Activated B cell treated with CpG ODN at 0.5 μM for 24 hours (primary cell): Measurements from ENCODE around the gene LRRC56. TPM values are rescaled to one million over a fixed set of nuclear protein-coding genes. Genes with fewer than 3 reads are reported as not detected.
A peak's percentile ranks its signal among the peaks of the same experiment; 100 is the strongest.

Experiments used
- ATAC-seq: fragments of 200-7000 bp; cut with Tn5 transposase; one replicate; pipeline ENCODE4 v1.10.0; 2021; ENCODE audit warnings: low read depth, mild to moderate bottlenecking, moderate library complexity
- CTCF ChIA-PET: fragments of 350-600 bp; sonication (Branson Sonifier 250); formaldehyde crosslinking; loops from one replicate; lab custom pipeline; 2021; ENCODE audit warnings: antibody characterized with exemption; lab: Charles Lee
- POLR2A ChIA-PET: fragments of 350-600 bp; sonication (Branson Sonifier 250); formaldehyde crosslinking; loops from one replicate; lab custom pipeline; 2021; ENCODE audit warnings: antibody characterized with exemption; lab: Charles Lee
- DNase-seq: peaks from one replicate; pipeline ENCODE4 v3.0.0; 2022
- H3K27ac Mint-ChIP-seq: one replicate; pipeline ENCODE4 v1.8.0; 2020; ENCODE audit warnings: mixed read lengths
- H3K27me3 Mint-ChIP-seq: one replicate; pipeline ENCODE4 v1.8.0; 2021; ENCODE audit warnings: mixed read lengths
- H3K36me3 Mint-ChIP-seq: one replicate; pipeline ENCODE4 v1.8.0; 2021; ENCODE audit warnings: low read depth, mixed read lengths
- H3K4me1 Mint-ChIP-seq: one replicate; pipeline ENCODE4 v1.8.0; 2021; ENCODE audit warnings: mixed read lengths
- H3K4me3 Mint-ChIP-seq: one replicate; pipeline ENCODE4 v1.8.0; 2020; ENCODE audit warnings: mild to moderate bottlenecking, mixed read lengths
- H3K9me3 Mint-ChIP-seq: one replicate; pipeline ENCODE4 v1.8.0; 2020; ENCODE audit warnings: mixed read lengths
- CTCF ChIP-seq: fragments of 200-600 bp; IDR thresholded peaks from one replicate; pipeline ENCODE4 v1.8.0; 2022; ENCODE audit warnings: antibody characterized with exemption, mild to moderate bottlenecking
- intact Hi-C: fragments of 100-400 bp; cut with micrococcal nuclease; formaldehyde crosslinking; loops from one replicate; pipeline ENCODE4 v1.15.1; 2024
- total RNA-seq: library from RNA; stranded (reverse); gene quantifications from 2 replicates; pipeline ENCODE4 v1.2.3, GENCODE V29; 2022

The LRRC56 gene
- total RNA-seq, 1 donor from 2014 or later: 7.9 TPM

- intact Hi-C loops: no loop called here
- no peak for TF ChIP-seq CTCF
- Mint-ChIP-seq H3K27me3 (no peaks in the 10 kb centered on the region), H3K36me3 (peaks cover 40% of the 10 kb centered on the region), H3K4me1 (peaks cover 41% of the 10 kb centered on the region), H3K4me3 (no peak overlapping the region), H3K27ac (no peak overlapping the region), H3K9me3 (no peaks in the 10 kb centered on the region)
- ATAC-seq (no peak), DNase-seq (no peak)
- ChIA-PET POLR2A (interaction anchor here (0.6 to 1.7 kb wide), 2 partner anchors 35 to 55 kb away, joined by 5 to 7 read pairs; partner anchors contain the start of gene LRRC56), CTCF (no interaction called here)
Measured at GRCh38 chr11:501683-502287, 35.5 kb upstream of the LRRC56 start.

- H3K4me1 Mint-ChIP-seq: peaks cover 41% of the 10 kb centered on the region
- H3K27me3 Mint-ChIP-seq: no peaks in the 10 kb centered on the region
- ChIA-PET POLR2A (interaction anchor here (1.7 kb wide), 1 partner anchor 34 kb away, joined by 5 read pairs; the partner anchor contains the start of gene LRRC56), CTCF (no interaction called here)
- H3K9me3 Mint-ChIP-seq: no peaks in the 10 kb centered on the region
- H3K36me3 Mint-ChIP-seq: peaks cover 32% of the 10 kb centered on the region
- peak overlapping the region; percentile 32 for H3K4me3 Mint-ChIP-seq
- ATAC-seq: no peak
- no peak for TF ChIP-seq CTCF
- intact Hi-C loops: no loop called here
- H3K27ac Mint-ChIP-seq: no peak overlapping the region
- DNase-seq: no peak
Measured at GRCh38 chr11:502288-503178, 34.8 kb upstream of the LRRC56 start.

- TF ChIP-seq CTCF: no peak
- Mint-ChIP-seq H3K27ac (peak overlapping the region; percentile 63), H3K4me1 (peaks cover 48% of the 10 kb centered on the region), H3K36me3 (peaks cover 24% of the 10 kb centered on the region), H3K4me3 (peak overlapping the region; percentile 62), H3K9me3 (no peaks in the 10 kb centered on the region), H3K27me3 (no peaks in the 10 kb centered on the region)
- ATAC-seq (no peak), DNase-seq (no peak)
- ChIA-PET CTCF (no interaction called here), POLR2A (interaction anchor here (0.8 kb wide), 1 partner anchor 89 kb away, joined by 8 read pairs; the partner anchor contains the start of gene SIGIRR)
- intact Hi-C loops: no loop called here
Measured at GRCh38 chr11:503179-503981, 33.9 kb upstream of the LRRC56 start.

GRCh38 chr11:504053-504993 lies 33.0 kb upstream of the LRRC56 start:
- DNase-seq: peak; percentile 27
- Mint-ChIP-seq H3K4me1 (peaks cover 48% of the 10 kb centered on the region), H3K4me3 (peak overlapping the region; percentile 68), H3K36me3 (peaks cover 22% of the 10 kb centered on the region), H3K27ac (peak overlapping the region; percentile 35), H3K9me3 (no peaks in the 10 kb centered on the region), H3K27me3 (no peaks in the 10 kb centered on the region)
- ChIA-PET POLR2A (interaction anchor here (0.6 to 1.0 kb wide), 5 partner anchors 23 to 296 kb away, joined by 3 to 8 read pairs (median 3); partner anchors contain the start of genes PHRF1 and SIGIRR), CTCF (no interaction called here)
- ATAC-seq: no peak
- TF ChIP-seq CTCF: no peak
- intact Hi-C loops: no loop called here
